Loucy (cell line): ENCODE measurements around the gene DDX42.

Experiments
- EZH2phosphoT487 ChIP-seq: fragments of 200-600 bp; IDR thresholded peaks from 2 replicates; pipeline ENCODE4 v1.6.1; 2018; ENCODE audit warnings: antibody characterized with exemption, mild to moderate bottlenecking, moderate library complexity, borderline replicate concordance
- TF ChIP-seq, protein P1 (sequence below): fragments of 200-600 bp; sonication (generic); conservative IDR thresholded peaks from 2 replicates; pipeline ENCODE4 v1.5.1; 2014; ENCODE audit warnings: mild to moderate bottlenecking, antibody characterized with exemption, low read length

DNA sequence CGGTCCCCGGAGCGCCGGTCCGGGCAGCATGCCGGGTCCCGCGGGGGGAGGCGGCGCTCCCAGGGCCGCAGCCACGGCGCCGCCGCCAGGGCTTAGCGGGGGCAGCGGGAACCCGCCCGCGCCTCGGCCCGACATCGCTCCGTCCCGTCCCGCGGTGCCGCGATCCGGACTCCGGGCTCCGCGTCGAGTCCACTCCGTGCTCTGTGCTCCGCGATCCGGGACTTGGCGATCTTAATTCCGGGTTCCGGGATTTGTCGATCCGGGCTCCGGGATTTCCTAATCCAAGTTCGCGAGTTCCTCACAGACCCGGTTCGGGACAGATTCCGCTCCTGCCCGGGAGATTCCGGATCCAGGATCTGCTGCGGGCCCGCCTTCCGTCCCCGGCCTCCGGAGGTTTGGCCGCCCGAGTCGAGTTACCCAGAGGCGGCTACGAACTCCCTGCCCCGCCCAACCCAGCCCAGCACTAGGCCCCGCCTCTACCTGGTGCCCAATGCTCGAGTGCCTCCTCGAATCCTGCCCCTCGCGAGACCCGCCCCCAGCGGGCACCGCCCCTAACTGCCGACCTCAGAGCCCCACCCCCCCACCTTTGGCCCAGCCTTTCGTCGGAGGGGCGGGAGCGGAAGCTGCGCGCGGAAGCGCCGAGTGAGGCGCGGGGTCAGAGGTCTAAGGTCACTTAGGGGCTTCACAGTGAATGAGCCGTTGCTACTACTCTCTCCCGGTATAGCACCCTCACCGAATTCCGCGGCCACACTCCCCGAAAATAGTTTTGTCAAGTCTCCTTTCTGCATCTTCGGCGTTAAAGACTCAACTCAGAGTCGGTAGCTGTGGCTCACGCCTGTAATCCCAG, 68.8 kb downstream of the DDX42 start, which contains the start of gene SMARCD2:
- TF ChIP-seq, protein P1, sequence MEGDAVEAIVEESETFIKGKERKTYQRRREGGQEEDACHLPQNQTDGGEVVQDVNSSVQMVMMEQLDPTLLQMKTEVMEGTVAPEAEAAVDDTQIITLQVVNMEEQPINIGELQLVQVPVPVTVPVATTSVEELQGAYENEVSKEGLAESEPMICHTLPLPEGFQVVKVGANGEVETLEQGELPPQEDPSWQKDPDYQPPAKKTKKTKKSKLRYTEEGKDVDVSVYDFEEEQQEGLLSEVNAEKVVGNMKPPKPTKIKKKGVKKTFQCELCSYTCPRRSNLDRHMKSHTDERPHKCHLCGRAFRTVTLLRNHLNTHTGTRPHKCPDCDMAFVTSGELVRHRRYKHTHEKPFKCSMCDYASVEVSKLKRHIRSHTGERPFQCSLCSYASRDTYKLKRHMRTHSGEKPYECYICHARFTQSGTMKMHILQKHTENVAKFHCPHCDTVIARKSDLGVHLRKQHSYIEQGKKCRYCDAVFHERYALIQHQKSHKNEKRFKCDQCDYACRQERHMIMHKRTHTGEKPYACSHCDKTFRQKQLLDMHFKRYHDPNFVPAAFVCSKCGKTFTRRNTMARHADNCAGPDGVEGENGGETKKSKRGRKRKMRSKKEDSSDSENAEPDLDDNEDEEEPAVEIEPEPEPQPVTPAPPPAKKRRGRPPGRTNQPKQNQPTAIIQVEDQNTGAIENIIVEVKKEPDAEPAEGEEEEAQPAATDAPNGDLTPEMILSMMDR = no peak
- no peak for TF ChIP-seq EZH2phosphoT487
